GM10266 (cell line): Measurements from ENCODE around the gene CLSTN1.

ENCODE experiments used
- DNase-seq: peaks from one replicate; pipeline ENCODE4 v3.0.0; 2012; ENCODE audit errors: extremely low spot score
- CTCF ChIP-seq: IDR thresholded peaks from 2 replicates; pipeline ENCODE4 v1.5.1; 2012; ENCODE audit warnings: mild to moderate bottlenecking, low read depth; ENCODE audit not compliant: control insufficient read depth, insufficient read depth; ENCODE audit errors: missing control alignments

CLSTN1 gene

DNA sequence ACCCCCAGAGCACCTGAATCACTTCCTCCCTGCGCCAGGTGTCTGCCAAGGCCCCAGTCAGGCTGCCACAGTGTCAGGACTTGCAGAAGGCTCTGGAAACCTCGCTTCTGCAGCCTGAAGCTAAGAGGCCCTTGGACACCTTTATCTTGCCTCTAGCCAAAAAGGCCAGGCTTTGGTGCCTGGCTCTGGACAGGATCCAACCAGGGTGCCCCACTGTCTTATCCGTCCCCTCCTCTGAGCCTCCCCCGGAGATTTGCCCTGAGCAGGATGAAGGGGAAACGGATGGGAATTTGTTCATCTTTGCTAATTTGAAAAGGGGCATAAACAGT is 12.8 kb upstream of the CLSTN1 start:
- DNase-seq: no peak
- TF ChIP-seq CTCF: no peak

DNA sequence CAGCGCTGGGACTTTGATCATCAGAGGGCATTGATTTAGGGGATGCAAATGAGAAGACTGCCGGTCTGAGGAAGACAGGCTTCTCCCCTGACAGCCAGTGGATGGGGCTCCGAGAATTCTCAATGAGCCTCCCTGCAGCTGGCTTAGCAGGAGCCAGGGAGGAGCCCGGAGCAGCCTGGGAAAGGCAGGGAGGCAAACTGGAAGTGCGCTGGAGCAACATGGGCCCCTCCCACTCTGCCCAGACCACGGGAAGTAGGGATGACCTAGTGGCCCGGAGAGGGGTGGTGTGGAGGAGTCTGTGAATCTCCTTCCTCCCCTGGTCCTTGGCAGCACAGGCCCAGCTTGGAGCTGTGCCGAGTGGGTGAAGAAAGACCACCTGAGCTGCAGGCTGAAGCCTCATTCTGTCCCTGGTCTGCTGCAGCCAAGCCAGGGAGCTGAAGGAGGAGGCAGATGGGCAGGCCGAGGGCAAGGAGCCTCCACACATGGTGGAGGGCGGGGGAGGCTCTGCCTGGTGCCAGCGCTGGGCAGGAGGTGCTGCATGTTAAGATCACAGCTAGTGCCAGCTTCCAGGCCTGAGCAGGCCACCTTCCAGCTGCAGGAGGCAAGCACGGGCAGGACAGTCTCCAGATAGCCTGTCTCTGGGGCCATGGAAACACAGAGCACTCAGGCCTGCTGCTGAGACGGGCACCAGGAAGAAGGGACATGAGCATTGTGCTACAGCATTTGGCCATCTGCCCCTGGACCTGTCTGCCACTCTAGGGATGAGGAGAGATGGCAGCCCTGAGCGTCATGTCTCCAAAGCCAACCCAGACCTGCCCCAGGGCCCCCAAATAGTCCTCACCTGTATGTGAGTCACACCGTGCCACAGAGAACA is 12.2 kb upstream of the CLSTN1 start:
- no peak for TF ChIP-seq CTCF
- DNase-seq: no peak

GRCh38 chr1:9835404-9835757 is 11.6 kb upstream of the CLSTN1 start:
- TF ChIP-seq CTCF: no peak
- DNase-seq: no peak

GRCh38 chr1:9833632-9834031 is 9.9 kb upstream of the CLSTN1 start:
- DNase-seq: no peak
- TF ChIP-seq CTCF: no peak

- no peak for DNase-seq
- TF ChIP-seq CTCF: no peak
Measured at GRCh38 chr1:9827558-9828185, 3.9 kb upstream of the CLSTN1 start.

GRCh38 chr1:9826616-9827015 is 2.9 kb upstream of the CLSTN1 start:
- TF ChIP-seq CTCF: no peak
- no peak for DNase-seq

GRCh38 chr1:9826087-9826486 is 2.3 kb upstream of the CLSTN1 start:
- DNase-seq: no peak
- TF ChIP-seq CTCF: no peak
